ENCODE measurements around the gene PIK3R3.
"Not testable (repeated sequence)": the region's sequence is repeated elsewhere in the genome, so short reads cannot be mapped to it uniquely, and the experiment has no call there.

PIK3R3 gene

GRCh38 chr1:46099215-46099614 is 33.2 kb downstream of the PIK3R3 start:
- DNase-seq = no peak

GRCh38 chr1:46098027-46098712 is 34.3 kb downstream of the PIK3R3 start:
- DNase-seq = no peak

- no peak for DNase-seq
Measured at GRCh38 chr1:46097149-46097472, 35.3 kb downstream of the PIK3R3 start.

- no peak for DNase-seq
Measured at GRCh38 chr1:46096269-46097148, 35.9 kb downstream of the PIK3R3 start.

- not testable (repeated sequence) for DNase-seq
Measured at GRCh38 chr1:46095110-46095509, 37.3 kb downstream of the PIK3R3 start.

GRCh38 chr1:46094471-46095005 is 37.9 kb downstream of the PIK3R3 start:
- no peak for DNase-seq

- not testable (repeated sequence) for DNase-seq
Measured at GRCh38 chr1:46093832-46094231, 38.6 kb downstream of the PIK3R3 start.

- no peak for DNase-seq
Measured at GRCh38 chr1:46087891-46088290, 44.5 kb downstream of the PIK3R3 start.

GRCh38 chr1:46086576-46086975 is 45.9 kb downstream of the PIK3R3 start:
- DNase-seq = no peak

- DNase-seq = no peak
Measured at GRCh38 chr1:46084553-46085451, 47.6 kb downstream of the PIK3R3 start.

- no peak for DNase-seq
Measured at GRCh38 chr1:46083579-46083978, 48.9 kb downstream of the PIK3R3 start.

GRCh38 chr1:46081619-46082018 is 50.8 kb downstream of the PIK3R3 start:
- no peak for DNase-seq

GRCh38 chr1:46081206-46081605 is 51.2 kb downstream of the PIK3R3 start:
- no peak for DNase-seq

GRCh38 chr1:46080257-46080656 is 52.2 kb downstream of the PIK3R3 start:
- DNase-seq = no peak

GRCh38 chr1:46077644-46078043 is 54.8 kb downstream of the PIK3R3 start:
- no peak for DNase-seq

- DNase-seq = no peak
Measured at GRCh38 chr1:46076343-46076742, 56.1 kb downstream of the PIK3R3 start.

- DNase-seq = no peak
Measured at GRCh38 chr1:46072975-46073374, 59.5 kb downstream of the PIK3R3 start.

GRCh38 chr1:46070164-46070814 is 62.1 kb downstream of the PIK3R3 start:
- no peak for DNase-seq

- DNase-seq = no peak
Measured at GRCh38 chr1:46068525-46068924, 63.9 kb downstream of the PIK3R3 start.

- DNase-seq = no peak
Measured at GRCh38 chr1:46067652-46068051, 64.8 kb downstream of the PIK3R3 start.

- no peak for DNase-seq
Measured at GRCh38 chr1:46065405-46065804, 67.0 kb downstream of the PIK3R3 start.

GRCh38 chr1:46064708-46065107 is 67.7 kb downstream of the PIK3R3 start:
- no peak for DNase-seq

Data from activated effector memory CD4-positive, alpha-beta T cell treated with Interleukin-2 at 50 U/mL for 16 hours (primary cell).